Endodermal cell (in vitro differentiated cells): Measurements from ENCODE around the gene TMEM250. TPM values are rescaled to one million over a fixed set of nuclear protein-coding genes. Genes with fewer than 3 reads are reported as not detected.

Experiments used
- DNase-seq: peaks from one replicate; pipeline ENCODE4 v3.0.0-alpha.2; 2017
- H3K27ac ChIP-seq: 2 replicates; pipeline ENCODE4 v1.5.1; 2013; ENCODE audit warnings: mild to moderate bottlenecking, low read depth, low read length, moderate library complexity
- H3K27me3 ChIP-seq: 2 replicates; pipeline ENCODE4 v1.6.1; 2013; ENCODE audit warnings: mild to moderate bottlenecking, low read length, moderate library complexity; ENCODE audit not compliant: insufficient read depth, control insufficient read depth, poor library complexity, severe bottlenecking
- H3K36me3 ChIP-seq: 2 replicates; pipeline ENCODE4 v1.7.0; 2013; ENCODE audit warnings: mild to moderate bottlenecking, low read length, moderate library complexity; ENCODE audit not compliant: control insufficient read depth, insufficient read depth
- H3K4me1 ChIP-seq: one replicate; pipeline ENCODE4 v1.7.0; 2013; ENCODE audit warnings: low read length; ENCODE audit not compliant: control insufficient read depth, insufficient read depth
- H3K4me3 ChIP-seq: 2 replicates; pipeline ENCODE4 v1.5.1; 2013; ENCODE audit warnings: mild to moderate bottlenecking, low read length, moderate library complexity
- H3K9ac ChIP-seq: 2 replicates; pipeline ENCODE4 v1.6.1; 2013; ENCODE audit warnings: mild to moderate bottlenecking, low read length, moderate library complexity; ENCODE audit not compliant: poor library complexity, severe bottlenecking; ENCODE audit errors: extremely low read depth
- H3K9me3 ChIP-seq: 2 replicates; pipeline ENCODE4 v1.6.1; 2013; ENCODE audit warnings: mild to moderate bottlenecking, low read length, moderate library complexity; ENCODE audit not compliant: control insufficient read depth
- H3K27ac Mint-ChIP-seq: 2 replicates; pipeline ENCODE4 v1.8.0; 2020; ENCODE audit warnings: mixed read lengths
- H3K27me3 Mint-ChIP-seq: 2 replicates; pipeline ENCODE4 v1.8.0; 2021; ENCODE audit warnings: mild to moderate bottlenecking, mixed read lengths; ENCODE audit not compliant: insufficient read depth
- H3K36me3 Mint-ChIP-seq: 2 replicates; pipeline ENCODE4 v1.8.0; 2020; ENCODE audit warnings: low read depth, mixed read lengths
- H3K4me1 Mint-ChIP-seq: 2 replicates; pipeline ENCODE4 v1.8.0; 2020; ENCODE audit warnings: mixed read lengths
- H3K4me3 Mint-ChIP-seq: 2 replicates; pipeline ENCODE4 v1.8.0; 2020; ENCODE audit warnings: mild to moderate bottlenecking, moderate library complexity, mixed read lengths
- H3K9me3 Mint-ChIP-seq: 2 replicates; pipeline ENCODE4 v1.8.0; 2020; ENCODE audit warnings: mild to moderate bottlenecking, mixed read lengths
- CTCF ChIP-seq: fragments of 200-600 bp; sonication (generic); conservative IDR thresholded peaks from 2 replicates; pipeline ENCODE4 v1.5.0; 2021; ENCODE audit warnings: antibody characterized with exemption, mild to moderate bottlenecking
- WGBS, 2 experiments: methylation state at CpG; one replicate each; pipeline versions ENCODE4 v1.1.5 to v1.1.7; 2013; ENCODE audit warnings: missing lambda C conversion rate in 2 of 2, mixed read lengths in 1 of 2; ENCODE audit not compliant: insufficient coverage in 1 of 2, insufficient read length in 1 of 2; 5-methylcytosine and 5-hydroxymethylcytosine counted together
- total RNA-seq, 2 donors: library from RNA; stranded (reverse); fragmentation: NEBNext Ultra II Directional in 1 of 2; extraction: Animal tissue kit (Norgen Biotek cat#: 25700) in 1 of 2; gene quantifications; 2 replicates in 1 of 2; 3 replicates in 1 of 2; pipeline ENCODE4 v1.2.1, GENCODE V29; 2021

TMEM250 gene
- total RNA-seq, 2 donors from 2014 or later = 56.4 to 58.4 TPM

GRCh38 chr9:136119061-136119882, 597 bp upstream of the TMEM250 start:
- peak overlapping the region; percentile 71 for H3K4me3 Mint-ChIP-seq
- DNase-seq = peak; percentile 88
- H3K36me3 Mint-ChIP-seq = peaks cover 12% of the 10 kb centered on the region
- no peak for TF ChIP-seq CTCF
- no peaks in the 10 kb centered on the region for H3K9me3 Mint-ChIP-seq
- Histone ChIP-seq H3K27ac (peak overlapping the region; percentile 57), H3K4me1 (peaks cover 3% of the 10 kb centered on the region), H3K27me3 (no peaks in the 10 kb centered on the region), H3K9me3 (no peaks in the 10 kb centered on the region), H3K36me3 (peaks cover 7% of the 10 kb centered on the region), H3K9ac (peak overlapping the region; percentile 49), H3K4me3 (peak overlapping the region; percentile 85)
- 4 to 17% methylated on average over 14 to 64 of the region's 64 CpGs for WGBS, 2 experiments
- peaks cover 7% of the 10 kb centered on the region for H3K27me3 Mint-ChIP-seq
- H3K4me1 Mint-ChIP-seq = no peaks in the 10 kb centered on the region
- H3K27ac Mint-ChIP-seq = peak overlapping the region; percentile 26

- H3K36me3 ChIP-seq = peaks cover 7% of the 10 kb centered on the region
- peak overlapping the region; percentile 85 for H3K4me3 ChIP-seq
- H3K27ac ChIP-seq = peak overlapping the region; percentile 44
- Mint-ChIP-seq H3K4me3 (peak overlapping the region; percentile 71), H3K27ac (no peak overlapping the region), H3K9me3 (no peaks in the 10 kb centered on the region), H3K36me3 (peaks cover 14% of the 10 kb centered on the region), H3K27me3 (peaks cover 4% of the 10 kb centered on the region), H3K4me1 (no peaks in the 10 kb centered on the region)
- no peak for TF ChIP-seq CTCF
- H3K9me3 ChIP-seq = no peaks in the 10 kb centered on the region
- WGBS, 2 experiments = 1 to 4% methylated on average over 13 to 36 of the region's 36 CpGs
- DNase-seq = no peak
- peaks cover 3% of the 10 kb centered on the region for H3K4me1 ChIP-seq
- H3K9ac ChIP-seq = peak overlapping the region; percentile 55
- no peaks in the 10 kb centered on the region for H3K27me3 ChIP-seq
Observed at GRCh38 chr9:136117916-136118319, 757 bp downstream of the TMEM250 start.

- peak overlapping the region; percentile 44 for H3K27ac ChIP-seq
- H3K27ac Mint-ChIP-seq = no peak overlapping the region
- H3K9ac ChIP-seq = peak overlapping the region; percentile 55
- H3K4me3 ChIP-seq = peak overlapping the region; percentile 85
- WGBS, 2 experiments = 76 to 81% methylated on average over 11 to 23 of the region's 23 CpGs
- peaks cover 14% of the 10 kb centered on the region for H3K36me3 Mint-ChIP-seq
- peak overlapping the region; percentile 71 for H3K4me3 Mint-ChIP-seq
- H3K9me3 Mint-ChIP-seq = no peaks in the 10 kb centered on the region
- H3K4me1 ChIP-seq = peaks cover 3% of the 10 kb centered on the region
- H3K27me3 ChIP-seq = no peaks in the 10 kb centered on the region
- no peak for DNase-seq
- H3K4me1 Mint-ChIP-seq = no peaks in the 10 kb centered on the region
- no peak for TF ChIP-seq CTCF
- peaks cover 7% of the 10 kb centered on the region for H3K36me3 ChIP-seq
- H3K9me3 ChIP-seq = no peaks in the 10 kb centered on the region
- H3K27me3 Mint-ChIP-seq = peaks cover 2% of the 10 kb centered on the region
Observed at GRCh38 chr9:136117291-136117915, 1.3 kb downstream of the TMEM250 start.
